RPMI7951 (cell line): ENCODE data around the gene COASY. TPM values are rescaled to one million over a fixed set of nuclear protein-coding genes. Genes with fewer than 3 reads are reported as not detected.

Source experiments
- DNase-seq: peaks from one replicate; pipeline ENCODE4 v3.0.0-alpha.2; 2012; ENCODE audit warnings: low read depth
- total RNA-seq: library from RNA; depleted of rRNA; stranded (reverse); fragments of >200 nt; shearing (Covaris generic); gene quantifications from 2 replicates; pipeline ENCODE4 v1.2.3, GENCODE V29; 2014

COASY gene
- total RNA-seq, 1 experiment from 2014 or later: 17.8 TPM

DNA sequence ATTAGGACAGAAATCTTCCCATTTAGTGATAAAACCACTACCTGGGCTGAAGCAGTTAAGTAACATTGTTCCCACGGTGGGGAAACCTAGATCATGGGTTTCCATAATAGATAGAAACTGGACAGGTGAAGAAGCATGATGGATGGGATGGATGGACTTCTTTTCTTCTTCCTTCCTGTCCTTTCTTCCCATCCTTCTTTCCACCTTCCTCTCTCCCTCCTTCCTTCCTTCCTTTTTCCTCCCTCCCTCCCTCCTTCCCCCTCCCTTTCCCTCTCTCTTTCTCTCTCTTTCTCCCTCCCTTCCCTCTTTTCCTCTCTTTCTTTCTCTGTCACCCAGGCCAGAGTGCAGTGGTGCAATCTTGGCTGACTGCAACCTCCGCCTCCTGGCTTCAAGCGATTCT is 12.5 kb downstream of the COASY start:
- DNase-seq: no peak

DNA sequence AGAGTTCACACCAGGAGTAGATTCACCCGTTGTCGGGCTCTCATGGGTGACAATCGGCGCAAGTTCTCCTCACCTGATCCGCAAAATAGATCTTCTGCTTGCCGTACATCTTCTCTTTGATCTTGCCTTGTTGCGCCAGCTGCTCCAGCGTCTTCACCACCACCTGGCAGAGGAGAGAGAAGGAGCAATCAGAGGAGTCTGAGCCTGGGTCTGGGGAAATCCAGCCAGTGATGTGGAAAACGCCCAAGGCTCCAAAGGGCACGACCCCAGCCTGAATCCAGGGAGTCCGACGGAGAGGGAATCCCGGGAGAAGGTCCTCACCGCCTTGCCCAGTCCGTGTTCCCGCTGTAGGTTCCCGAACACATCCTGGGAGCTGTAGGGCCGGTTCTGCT is 15.2 kb downstream of the COASY start:
- DNase-seq: peak; percentile 24

DNA sequence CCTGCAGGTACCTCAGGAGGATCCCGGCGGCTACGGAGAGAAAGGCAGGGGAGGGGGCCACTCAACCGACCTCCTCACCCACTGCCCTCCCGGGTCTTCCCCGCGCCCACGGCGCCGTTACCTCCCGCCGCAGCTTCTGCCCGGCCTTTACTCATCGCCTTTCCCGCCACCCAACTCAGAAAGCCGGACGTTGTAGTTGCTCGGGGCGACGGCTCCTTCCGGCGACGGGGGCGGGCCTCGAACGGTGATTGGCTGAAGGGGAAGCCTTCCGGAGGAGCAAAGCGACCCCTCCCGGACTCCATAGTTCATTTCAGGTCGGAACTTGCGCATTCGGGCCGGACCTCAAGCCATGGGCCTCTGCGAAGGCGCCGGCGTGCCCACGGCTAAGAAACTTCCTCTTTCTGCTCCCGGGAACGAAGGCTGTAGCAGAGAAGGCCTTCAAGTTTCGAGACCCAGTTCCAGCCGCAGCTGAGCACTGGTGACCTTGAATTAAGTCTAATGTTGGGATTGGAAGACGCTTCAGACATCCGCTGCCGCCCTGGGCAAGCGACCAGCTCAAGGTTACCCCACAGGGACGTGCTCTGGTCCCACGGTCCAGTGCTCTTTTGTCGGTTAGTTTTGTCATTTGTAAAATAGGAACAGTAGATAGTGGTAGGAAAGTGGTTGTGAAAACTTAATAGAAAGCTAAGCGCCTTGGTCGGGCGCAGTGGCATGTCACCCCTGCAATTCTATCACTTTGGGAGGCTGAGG is 15.8 kb downstream of the COASY start, which contains the start of gene PSMC3IP:
PSMC3IP (minus strand) TSS at position 198 of the 750 bp plus-strand sequence; CDS start at position 155, 43 bp downstream.
- peak; percentile 92 for DNase-seq

DNA sequence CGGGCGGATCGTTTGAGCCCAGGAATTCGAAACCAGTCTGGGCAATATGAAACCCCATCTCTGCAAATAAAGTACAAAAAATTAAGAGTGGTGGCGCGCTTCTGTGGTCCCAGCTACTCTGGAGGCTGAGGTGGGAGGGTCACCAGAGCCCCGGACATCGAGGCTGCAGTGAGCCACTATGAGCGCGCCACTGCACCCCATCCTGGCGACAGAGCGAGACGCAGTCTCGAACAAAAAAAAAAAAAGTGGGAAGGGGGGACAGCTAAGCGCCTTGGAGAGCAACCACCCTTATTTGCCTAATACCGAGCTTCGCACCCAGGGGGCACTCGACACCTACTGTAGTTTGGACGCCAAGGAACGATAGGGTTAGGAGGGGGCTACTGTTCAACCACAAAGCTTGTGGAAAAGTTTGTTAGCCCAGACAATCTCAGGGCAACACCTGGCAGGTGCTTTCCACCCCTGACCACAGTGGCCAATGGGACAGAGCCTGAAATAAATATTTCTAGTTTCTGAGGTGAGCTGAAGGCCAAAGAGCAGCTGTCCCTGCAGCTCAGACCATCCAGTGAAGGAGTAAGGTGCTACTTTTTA is 16.4 kb downstream of the COASY start:
- DNase-seq: peak; percentile 65

DNA sequence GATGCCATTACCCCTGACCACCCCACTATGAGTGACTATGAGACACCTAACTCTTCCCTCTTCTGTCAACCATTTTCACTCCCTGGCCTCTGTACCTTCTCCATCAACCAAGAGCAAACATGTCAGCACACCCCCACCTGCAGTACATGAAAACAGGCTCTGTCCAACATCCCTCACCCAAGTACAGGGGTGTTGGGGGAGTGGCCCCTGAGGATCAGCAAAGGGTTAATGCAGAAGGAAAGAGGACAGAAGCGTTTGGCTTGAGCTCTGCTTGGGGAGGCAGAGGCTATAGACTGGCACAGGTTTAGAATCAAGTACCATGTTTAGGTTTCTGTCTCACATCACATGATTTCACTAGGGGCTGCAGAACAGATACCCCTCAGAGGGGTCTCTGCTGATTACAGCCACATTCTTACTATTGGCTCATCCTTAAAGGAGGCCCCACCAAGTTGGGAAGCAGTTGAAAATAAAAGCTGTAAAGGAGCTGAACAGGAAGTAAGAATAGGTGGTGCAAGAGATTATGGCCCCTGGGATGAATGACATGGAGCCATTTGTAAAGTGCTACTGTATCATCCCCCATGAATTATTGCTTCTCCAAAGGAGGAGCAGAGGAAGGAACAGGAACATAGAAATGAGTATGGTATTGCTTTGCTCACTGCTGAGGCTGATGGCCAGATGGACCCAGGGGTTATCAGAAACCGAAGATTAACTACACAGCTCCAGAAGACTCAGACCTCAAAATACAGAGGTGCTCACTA is 18.0 kb downstream of the COASY start:
- no peak for DNase-seq

DNA sequence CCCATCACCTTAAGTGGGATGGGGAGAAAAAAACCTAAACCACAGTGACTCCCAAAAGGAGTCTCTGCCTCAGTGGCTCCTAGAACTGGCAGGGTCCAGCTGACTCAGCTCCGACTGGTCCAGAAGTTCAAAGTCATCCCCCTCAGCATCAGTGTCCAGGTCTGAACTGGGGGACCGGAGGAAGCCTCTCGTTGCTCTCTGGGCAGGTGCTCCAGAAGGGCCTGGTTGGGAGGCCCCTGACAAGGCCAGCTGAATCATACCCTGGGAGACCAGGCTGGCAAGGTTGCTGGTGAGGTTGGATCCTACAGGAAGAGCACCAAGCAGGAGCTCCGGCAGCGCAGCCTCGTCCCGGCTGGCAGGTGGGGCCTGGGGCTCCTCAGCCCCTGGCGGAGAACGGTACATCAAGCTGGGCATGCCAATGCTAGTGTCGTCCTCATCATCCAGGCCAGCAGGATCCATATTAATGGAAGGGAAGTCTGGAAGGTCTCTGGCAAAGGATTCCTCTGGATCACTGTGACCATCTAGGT is 19.9 kb downstream of the COASY start:
- DNase-seq: no peak

DNA sequence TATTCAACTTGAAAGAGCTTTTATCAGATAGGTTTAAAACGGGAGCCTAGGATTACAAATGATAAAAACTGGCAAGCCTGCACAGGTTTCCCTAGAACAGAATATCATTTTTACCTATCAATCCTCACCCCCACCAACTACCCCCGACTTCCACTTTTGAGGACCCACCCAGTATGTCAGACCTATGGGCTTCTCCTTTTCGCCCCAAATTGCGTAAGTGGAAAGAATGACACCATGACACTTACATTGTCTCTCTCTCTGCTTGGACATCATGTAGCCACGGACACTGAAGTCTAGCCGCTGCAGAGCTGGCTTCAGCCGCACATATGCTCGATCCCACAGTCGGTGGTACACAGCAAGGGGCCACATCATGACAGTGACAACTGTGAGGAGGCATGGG is 22.9 kb downstream of the COASY start:
- DNase-seq: no peak

DNA sequence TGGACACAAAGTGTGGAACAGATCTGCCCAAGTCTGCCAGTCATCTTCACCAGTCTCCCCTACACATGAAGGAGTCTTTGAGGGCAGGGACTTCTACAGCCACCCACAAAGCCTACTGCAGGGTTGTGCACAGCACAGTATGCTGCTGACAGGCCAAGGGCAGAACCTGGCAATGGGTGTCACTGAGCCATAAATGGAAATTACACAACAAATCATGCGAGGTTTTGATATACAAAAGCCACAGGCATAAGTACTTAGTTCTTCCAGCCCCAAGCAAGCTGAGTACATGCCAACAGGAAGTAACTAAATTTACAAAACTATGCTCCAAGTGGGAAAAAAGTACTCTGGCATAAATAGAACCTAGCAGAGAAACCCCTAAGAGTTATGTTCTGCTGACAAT is 23.4 kb downstream of the COASY start:
- DNase-seq: no peak

DNA sequence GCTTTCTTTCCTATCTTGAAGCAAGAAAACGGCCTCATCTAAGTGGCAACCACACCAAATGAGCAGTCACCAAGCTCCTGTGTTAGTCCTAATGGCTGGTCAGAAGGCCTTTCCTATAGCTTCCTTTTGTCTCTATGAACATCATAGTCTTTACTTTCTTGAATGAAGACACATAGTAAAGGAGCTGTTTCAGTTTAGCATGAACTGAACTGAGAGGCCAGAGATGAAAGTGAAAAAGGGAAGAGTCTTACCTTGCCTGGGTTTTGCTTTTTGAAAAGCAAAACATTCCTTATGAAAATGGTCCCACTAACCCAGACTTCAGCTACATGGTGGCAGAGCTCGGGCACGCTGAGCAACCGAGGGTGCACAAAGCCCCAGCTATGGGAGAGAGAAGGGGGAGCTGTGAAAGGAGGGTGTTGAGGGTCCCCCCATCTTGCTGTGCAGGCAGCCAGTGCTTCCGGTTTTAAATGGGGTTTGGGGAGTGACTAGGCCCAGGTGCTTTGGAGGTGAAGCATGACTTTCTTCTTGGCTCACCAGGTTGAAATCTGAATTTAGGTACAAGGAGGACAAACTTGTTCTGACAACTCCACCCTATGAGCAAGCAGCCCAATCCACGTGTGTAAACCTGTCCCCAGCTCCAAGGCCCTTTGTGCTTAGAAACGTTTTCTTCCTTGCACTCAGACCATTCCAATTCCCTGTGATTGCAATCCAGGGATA is 24.7 kb downstream of the COASY start:
- DNase-seq: no peak

DNA sequence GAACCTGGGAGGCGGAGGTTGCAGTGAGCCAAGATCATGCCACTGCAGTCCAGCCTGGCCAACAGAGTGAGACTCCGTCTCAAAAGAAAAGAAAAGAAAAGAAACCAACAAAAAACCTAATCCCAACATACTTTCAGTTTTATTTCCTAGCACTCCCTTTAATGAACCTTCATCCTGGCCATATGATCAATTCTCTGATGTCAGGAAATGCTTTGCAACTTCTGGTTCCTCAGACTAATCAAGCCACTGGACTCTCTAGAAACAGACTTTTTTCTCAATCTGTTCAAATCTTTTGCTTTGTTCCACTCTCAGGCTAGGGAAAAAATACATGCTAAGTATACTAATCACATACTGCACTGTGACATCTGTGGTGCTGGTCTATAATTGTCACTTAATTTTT is 28.9 kb downstream of the COASY start:
- no peak for DNase-seq

DNA sequence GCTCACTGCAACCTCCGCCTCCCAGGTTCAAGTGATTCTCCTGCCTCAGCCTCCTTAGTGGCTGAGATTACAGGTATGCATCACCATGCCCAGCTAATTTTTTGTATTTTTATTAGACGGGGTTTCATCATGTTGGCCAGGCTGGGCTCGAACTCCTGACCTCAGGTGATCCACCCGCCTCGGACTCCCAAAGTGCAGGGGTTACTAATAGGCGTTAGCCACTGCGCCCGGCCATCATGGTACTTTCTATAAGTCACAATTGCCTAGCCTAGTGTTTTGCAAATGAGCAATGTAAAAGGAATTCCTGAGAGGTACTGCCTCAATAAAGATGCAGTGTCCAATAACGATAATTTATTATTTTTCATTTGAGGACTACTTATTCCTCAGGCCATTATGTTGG is 29.5 kb downstream of the COASY start:
- DNase-seq: no peak

DNA sequence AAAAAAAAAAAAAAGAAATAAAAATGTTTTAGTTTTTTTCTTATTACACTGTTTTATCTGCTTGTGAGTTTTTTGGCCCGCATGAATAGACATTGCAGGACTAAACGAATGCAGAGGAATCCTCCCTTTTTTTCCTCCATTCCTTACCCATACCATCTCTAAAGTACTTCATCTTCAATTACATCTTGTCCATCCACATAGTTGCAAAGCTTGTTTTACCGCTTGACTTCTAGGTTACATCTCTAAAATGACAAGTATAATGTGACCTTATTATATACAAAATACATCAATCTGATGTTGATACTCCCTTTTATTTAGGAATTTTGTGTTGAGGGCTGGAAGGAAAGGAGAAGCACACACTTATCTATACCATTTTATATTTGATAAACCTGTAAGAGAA is 34.4 kb downstream of the COASY start:
- DNase-seq: no peak

DNA sequence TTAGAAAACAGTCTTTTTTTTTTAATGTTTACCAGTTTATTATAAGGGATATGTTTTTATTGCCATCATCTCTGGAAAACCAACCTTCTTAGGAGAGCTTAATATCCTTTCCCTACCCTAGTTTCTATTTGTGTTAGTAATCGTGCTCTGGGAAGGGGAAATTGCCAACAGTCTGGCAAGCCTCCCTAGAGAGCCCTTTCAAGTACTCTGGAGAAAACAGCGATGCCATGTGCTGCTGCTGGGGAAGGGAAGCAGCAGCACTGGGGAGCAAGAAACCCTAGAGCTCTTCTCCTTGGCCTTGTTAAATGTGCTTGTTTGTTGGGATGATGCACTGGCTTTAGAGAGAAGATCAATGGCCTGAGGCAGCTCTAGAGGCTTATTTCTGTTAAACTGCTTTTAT is 37.0 kb downstream of the COASY start:
- DNase-seq: no peak

DNA sequence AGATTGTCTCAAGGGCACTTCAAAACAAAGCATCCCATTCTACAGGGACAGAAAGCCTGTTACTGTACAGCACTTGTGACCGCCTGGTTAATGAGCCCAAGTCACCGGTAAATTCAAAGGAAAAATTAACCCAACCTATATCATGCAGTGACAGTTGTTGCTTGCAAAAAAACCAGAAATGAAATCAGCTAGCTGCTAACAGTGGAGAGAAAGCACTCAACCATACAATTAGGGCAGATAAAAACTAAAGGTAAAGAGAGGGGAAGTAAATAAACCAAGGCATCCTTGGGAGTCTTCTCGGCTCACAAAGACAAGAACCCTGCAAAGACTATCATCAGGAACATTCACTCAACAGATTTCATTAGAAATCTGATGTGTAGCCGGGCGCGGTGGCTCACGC is 41.4 kb downstream of the COASY start:
- DNase-seq: no peak

DNA sequence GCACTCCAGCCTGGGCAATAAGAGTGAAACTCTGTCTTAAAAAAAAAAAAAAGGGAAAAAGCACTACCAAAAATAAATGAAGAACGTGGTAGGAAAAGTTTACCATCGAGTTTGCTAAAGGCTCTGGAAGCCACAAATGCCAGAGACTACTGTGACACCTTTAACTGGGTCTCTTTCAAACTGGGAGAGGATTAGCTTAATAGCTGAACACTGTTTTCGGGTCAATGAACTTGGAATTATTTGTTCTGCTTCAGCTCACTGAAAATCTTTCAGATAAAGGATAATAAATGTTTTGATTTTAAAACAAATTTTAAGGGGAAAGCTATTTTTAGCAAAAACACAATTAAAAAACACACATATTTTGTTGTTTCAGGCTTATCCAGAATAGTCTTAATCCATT is 45.8 kb downstream of the COASY start:
- no peak for DNase-seq

DNA sequence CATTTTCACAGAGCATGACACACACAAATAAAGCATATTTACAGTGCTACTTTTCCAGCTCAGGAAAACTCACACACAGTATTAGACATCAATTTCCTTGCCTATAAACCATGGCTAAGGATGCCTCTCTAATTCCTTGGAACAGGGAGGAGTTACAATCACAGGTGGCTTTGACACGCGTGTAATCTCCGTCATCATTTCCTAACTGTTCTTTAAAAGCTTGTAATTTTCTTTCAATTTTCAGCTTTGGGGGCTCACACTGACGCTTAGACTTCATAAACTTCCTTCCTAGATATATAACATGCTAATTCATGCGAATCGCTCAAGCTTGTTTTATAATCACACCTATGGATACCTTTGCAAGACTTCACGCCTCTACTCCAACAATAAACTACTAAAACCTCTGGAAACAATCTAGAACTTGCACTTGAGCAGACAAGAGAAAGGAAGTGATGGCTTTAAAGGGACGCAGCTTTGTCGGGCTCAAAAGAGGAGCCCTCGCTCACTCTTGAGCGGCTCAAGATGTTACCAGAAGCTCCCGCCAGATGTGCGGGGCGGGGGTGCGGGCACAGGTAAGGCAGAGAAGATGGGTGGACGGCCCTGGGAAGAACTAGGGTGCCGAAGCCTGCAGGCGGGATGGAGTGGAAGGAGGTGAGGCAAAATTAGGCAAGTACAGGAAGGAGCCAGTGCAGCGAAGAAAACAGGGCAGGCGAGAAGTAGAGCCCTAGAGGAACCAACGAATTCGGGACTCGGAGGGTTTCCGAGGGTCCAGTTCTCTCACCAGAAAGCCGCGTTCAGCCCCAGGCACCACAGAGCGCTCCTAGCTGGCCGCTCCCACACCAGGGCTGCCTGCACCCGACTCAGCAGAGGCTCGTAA is 46.6 kb downstream of the COASY start:
- no peak for DNase-seq

DNA sequence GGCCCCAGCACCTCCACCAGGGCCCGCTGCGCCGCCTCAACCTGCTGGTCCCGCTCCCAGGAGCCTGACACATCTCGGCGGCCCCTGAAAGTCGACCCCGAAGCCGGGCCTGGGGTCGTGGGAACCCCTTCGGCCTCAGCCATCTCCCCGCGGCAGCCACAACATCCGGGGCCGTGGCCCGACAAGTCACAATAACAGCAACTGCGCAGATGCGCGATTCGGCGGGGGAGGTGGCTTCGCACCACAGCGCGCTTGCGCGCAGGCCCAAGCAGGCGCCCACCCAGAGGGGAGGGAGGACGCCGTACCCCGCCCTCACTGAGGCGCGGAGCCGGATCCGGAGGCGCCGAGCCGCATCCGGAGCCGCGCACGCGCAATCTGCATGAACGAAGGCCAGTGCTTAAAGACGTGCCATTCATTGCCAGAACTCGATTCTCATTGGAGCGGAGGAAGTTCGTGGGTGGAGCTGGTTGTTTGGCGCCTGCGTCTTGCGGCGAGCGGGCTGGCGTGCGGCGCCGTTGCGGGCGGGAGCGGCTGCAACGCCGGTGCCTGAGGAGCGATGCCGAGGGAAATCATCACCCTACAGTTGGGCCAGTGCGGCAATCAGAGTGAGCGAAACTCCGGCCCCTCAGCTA is 47.4 kb downstream of the COASY start, which contains the start of the genes RETREG3 and TUBG1:
RETREG3 (minus strand) TSS at position 193 of the 632 bp plus-strand sequence; CDS start at position 143, 50 bp downstream.
TUBG1 (plus strand) TSS at position 502 of the 632 bp plus-strand sequence; CDS start at position 557, 55 bp downstream.
- peak; percentile 98 for DNase-seq

DNA sequence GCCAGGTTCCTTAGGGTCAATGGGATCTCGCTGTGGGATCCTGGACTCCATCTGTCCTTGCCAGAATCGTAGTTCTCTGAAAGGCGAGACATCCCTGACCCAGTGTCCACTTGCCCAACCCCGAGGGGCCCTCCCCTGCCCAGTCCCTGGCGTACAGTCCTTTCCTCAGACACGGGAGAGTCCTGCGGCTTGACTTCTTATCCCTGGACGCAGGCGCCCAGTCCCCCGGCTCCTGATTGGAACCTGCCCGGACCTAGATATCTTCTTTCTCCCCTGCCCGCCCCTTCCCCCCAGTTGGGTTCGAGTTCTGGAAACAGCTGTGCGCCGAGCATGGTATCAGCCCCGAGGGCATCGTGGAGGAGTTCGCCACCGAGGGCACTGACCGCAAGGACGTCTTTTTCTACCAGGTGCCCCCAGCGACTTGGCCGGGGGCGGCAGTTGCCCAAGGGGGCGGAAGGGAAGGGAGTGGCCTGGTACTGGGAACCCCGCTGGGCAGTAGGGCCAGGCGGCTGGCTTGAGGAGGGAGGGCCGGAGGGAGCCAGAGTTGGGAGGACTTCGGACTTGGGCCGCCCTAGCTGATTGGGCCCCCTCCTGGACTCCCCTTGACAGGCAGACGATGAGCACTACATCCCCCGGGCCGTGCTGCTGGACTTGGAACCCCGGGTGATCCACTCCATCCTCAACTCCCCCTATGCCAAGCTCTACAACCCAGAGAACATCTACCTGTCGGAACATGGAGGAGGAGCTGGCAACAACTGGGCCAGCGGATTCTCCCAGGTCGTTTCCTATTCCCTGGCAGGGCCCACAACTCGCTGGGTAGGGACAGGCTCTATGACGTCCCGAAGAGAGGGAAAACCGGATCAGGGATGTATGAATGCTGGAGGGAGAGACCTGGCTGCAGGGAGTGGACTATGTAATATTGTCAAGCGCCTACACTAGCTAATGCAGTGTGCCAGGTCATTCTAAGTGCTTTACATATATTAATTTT is 48.2 kb downstream of the COASY start:
- peak; percentile 51 for DNase-seq

DNA sequence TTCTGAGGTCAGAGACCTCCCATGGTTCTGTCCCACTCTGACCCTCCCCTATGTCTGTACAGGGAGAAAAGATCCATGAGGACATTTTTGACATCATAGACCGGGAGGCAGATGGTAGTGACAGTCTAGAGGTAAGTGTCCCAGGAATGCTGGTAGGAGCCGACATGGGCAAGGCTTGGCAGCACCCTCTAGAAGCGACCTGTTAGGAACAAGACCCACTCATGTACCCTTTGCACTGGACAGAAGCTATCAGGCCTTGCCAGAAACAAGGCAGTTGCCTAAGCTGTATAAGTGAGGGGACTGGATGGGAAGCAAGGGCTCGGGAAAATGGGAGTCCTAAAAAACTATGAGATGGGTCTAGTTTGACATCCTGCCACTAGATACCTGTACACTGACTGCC is 50.1 kb downstream of the COASY start:
- no peak for DNase-seq
